K562 (cell line): ENCODE results near the gene ACTL10. TPM values are rescaled to one million over a fixed set of nuclear protein-coding genes. Genes with fewer than 3 reads are reported as not detected.

ENCODE experiments used
- BHLHE40 ChIP-seq: IDR thresholded peaks from 2 replicates; pipeline ENCODE4 v1.6.1; 2011; ENCODE audit warnings: low read length, improper control_type of control experiment
- BRD9 ChIP-seq: fragments of 450-650 bp; IDR thresholded peaks from 2 replicates; pipeline ENCODE4 v1.6.1; 2018; ENCODE audit warnings: low read depth; ENCODE audit not compliant: partially characterized antibody
- CREM ChIP-seq: IDR thresholded peaks from 2 replicates; pipeline ENCODE4 v1.6.1; 2014; ENCODE audit warnings: antibody characterized with exemption, low read depth
- DMBX1 ChIP-seq: fragments of 250-450 bp; sonication (Bioruptor Pico); IDR thresholded peaks from 2 replicates; pipeline ENCODE4 v1.8.0; 2022; ENCODE audit warnings: inconsistent platforms, mild to moderate bottlenecking, moderate library complexity, borderline replicate concordance
- E4F1 ChIP-seq: fragments of 250-450 bp; sonication (Bioruptor Pico); IDR thresholded peaks from 2 replicates; pipeline ENCODE4 v1.5.0; 2021; ENCODE audit warnings: mild to moderate bottlenecking, borderline replicate concordance
- ERF ChIP-seq: fragments of 450-650 bp; formaldehyde crosslinking; IDR thresholded peaks from 2 replicates; pipeline ENCODE4 v1.4.0; 2020; ENCODE audit warnings: mild to moderate bottlenecking, mixed read lengths
- FOSL1 ChIP-seq: fragments of 200-800 bp; sonication (Bioruptor generic); conservative IDR thresholded peaks from 2 replicates; pipeline ENCODE4 v1.6.1; 2016; ENCODE audit warnings: missing genetic modification characterization, missing compliant biosample characterization
- HMGXB4 ChIP-seq: sonication (generic); formaldehyde crosslinking; IDR thresholded peaks from 2 replicates; pipeline ENCODE4 v1.8.1; 2023; ENCODE audit warnings: mild to moderate bottlenecking, missing genetic modification reagents
- NELFE ChIP-seq: IDR thresholded peaks from 2 replicates; pipeline ENCODE4 v1.6.1; 2011; ENCODE audit warnings: mild to moderate bottlenecking; ENCODE audit not compliant: insufficient read depth, insufficient read length
- NFRKB ChIP-seq: fragments of 450-650 bp; IDR thresholded peaks from 2 replicates; pipeline ENCODE4 v1.6.1; 2016; ENCODE audit warnings: low read depth
- PTBP1 ChIP-seq: fragments of 200-400 bp; formaldehyde crosslinking; IDR thresholded peaks from 2 replicates; pipeline ENCODE4 v1.6.1; 2017; ENCODE audit warnings: low read depth, low read length
- SNIP1 ChIP-seq: fragments of 450-650 bp; IDR thresholded peaks from 2 replicates; pipeline ENCODE4 v1.7.1; 2017; ENCODE audit warnings: low read depth, mild to moderate bottlenecking
- SP2 ChIP-seq: IDR thresholded peaks from 2 replicates; pipeline ENCODE4 v1.6.1; 2011; ENCODE audit warnings: mild to moderate bottlenecking, low read depth, low read length, moderate library complexity; ENCODE audit not compliant: poor library complexity, severe bottlenecking; ENCODE audit errors: extremely low read depth
- SPI1 ChIP-seq: IDR thresholded peaks from 2 replicates; pipeline ENCODE4 v1.6.1; 2011; ENCODE audit warnings: low read depth, low read length, control low read depth, borderline replicate concordance
- STAT6 ChIP-seq: sonication (generic); formaldehyde crosslinking; IDR thresholded peaks from 2 replicates; pipeline ENCODE4 v1.8.1; 2023; ENCODE audit warnings: mild to moderate bottlenecking, missing genetic modification reagents
- TBP ChIP-seq: optimal IDR thresholded peaks from 2 replicates; pipeline ENCODE3; 2011; ENCODE audit warnings: low read depth, low read length, improper control_type of control experiment
- THRB ChIP-seq: fragments of 450-650 bp; formaldehyde crosslinking; conservative IDR thresholded peaks from 2 replicates; pipeline ENCODE4 v1.4.0; 2022; ENCODE audit warnings: mild to moderate bottlenecking, missing genetic modification characterization
- U2AF1 ChIP-seq: fragments of 200-400 bp; formaldehyde crosslinking; optimal IDR thresholded peaks from 2 replicates; pipeline ENCODE3; 2017; ENCODE audit warnings: mild to moderate bottlenecking, low read depth, low read length, moderate library complexity
- YY1 ChIP-seq, 3 experiments: IDR thresholded peaks; 2 replicates each; pipeline ENCODE4 v1.6.1; 2011; ENCODE audit warnings: low read length in 2 of 3, mild to moderate bottlenecking in 2 of 3, moderate library complexity in 2 of 3, borderline replicate concordance in 1 of 3, control low read depth in 1 of 3, low read depth in 1 of 3; ENCODE audit not compliant: insufficient read depth in 3 of 3, insufficient replicate concordance in 2 of 3, control insufficient read depth in 1 of 3, insufficient read length in 1 of 3; ENCODE audit errors: extremely low read depth in 1 of 3
- ZNF408 ChIP-seq: fragments of 250-450 bp; sonication (Bioruptor Pico); IDR thresholded peaks from 2 replicates; pipeline ENCODE4 v1.4.0; 2020; ENCODE audit warnings: low read depth, mild to moderate bottlenecking, moderate library complexity
- polyA plus RNA-seq, 8 experiments: library from polyadenylated mRNA; depleted of rRNA in 4 of 8; stranded (reverse) in 5 of 8; unstranded in 3 of 8; fragments of >200 nt; fragmentation: Nextera tagmentation in 2 of 8; fragmentation: Illumina TruSeq in 1 of 8; extraction: Ambion mirVana in 2 of 8; extraction: Trizol in 1 of 8; gene quantifications; 2 replicates each; pipeline versions ENCODE4 v1.2.1 to v1.2.3, GENCODE V29; 2011 to 2014; ENCODE audit warnings: inconsistent platforms in 1 of 8, missing spikeins in 1 of 8
- total RNA-seq, 7 experiments: library from RNA; depleted of rRNA in 6 of 7; stranded (reverse); fragments of >200 nt in 6 of 7; fragmentation: Illumina TruSeq in 2 of 7; extraction: Trizol in 2 of 7; gene quantifications; 2 replicates each; pipeline versions ENCODE4 v1.2.1 to v1.2.3, GENCODE V29; 2011 to 2021; ENCODE audit warnings: low replicate concordance in 1 of 7

ACTL10 gene
- total and polyA plus RNA-seq, 9 of the 15 experiments (the other 6 are each of a cell fraction or from before 2014, with no cell fraction given): 0.07 to 0.14 TPM; not detected in 7

- TF ChIP-seq CREM (peak; percentile 79), ZNF408 (no peak), E4F1 (CRISPR knock-in tag) (no peak), HMGXB4 (CRISPR knock-in tag) (no peak), PTBP1 (no peak), YY1 (IDR thresholded peaks at IDR 0.05; ENCODE audit: borderline replicate concordance in 1 of 3, control insufficient read depth in 1 of 3, extremely low read depth in 1 of 3, insufficient read depth in 3 of 3, insufficient read length in 1 of 3, insufficient replicate concordance in 2 of 3, low read depth in 1 of 3, low read length in 2 of 3) (no peak), STAT6 (CRISPR knock-in tag) (no peak), SP2 (no peak), NELFE (no peak), BHLHE40 (peak; percentile 67), FOSL1 (tag) (peak; percentile 97), SNIP1 (no peak), NFRKB (no peak), DMBX1 (CRISPR knock-in tag) (peak; percentile 66; the same call in 1 of the 2 replicates), ERF (CRISPR knock-in tag) (no peak), TBP (no peak), U2AF1 (no peak), THRB (CRISPR knock-in tag) (no peak), SPI1 (peak; percentile 80; the same call in 1 of the 2 replicates), BRD9 (no peak)
These were observed 23.2 kb downstream of the ACTL10 start (continued) for GRCh38 chr20:33689973-33690372.
